Skin of body (tissue), 2 donors: Measurements from ENCODE around the gene ISOC2. TPM values are rescaled to one million over a fixed set of nuclear protein-coding genes. Genes with fewer than 3 reads are reported as not detected.

ENCODE experiments used
- DNase-seq: peaks from one replicate; lab custom pipeline; 2025; lab: John Stamatoyannopoulos, UW
- total RNA-seq: library from RNA; depleted of rRNA; stranded (reverse); fragments of >200 nt; gene quantifications from one replicate; pipeline ENCODE4 v1.2.3, GENCODE V29; 2014

The ISOC2 gene
- total RNA-seq, 1 donor from 2014 or later = 23.0 TPM

DNA sequence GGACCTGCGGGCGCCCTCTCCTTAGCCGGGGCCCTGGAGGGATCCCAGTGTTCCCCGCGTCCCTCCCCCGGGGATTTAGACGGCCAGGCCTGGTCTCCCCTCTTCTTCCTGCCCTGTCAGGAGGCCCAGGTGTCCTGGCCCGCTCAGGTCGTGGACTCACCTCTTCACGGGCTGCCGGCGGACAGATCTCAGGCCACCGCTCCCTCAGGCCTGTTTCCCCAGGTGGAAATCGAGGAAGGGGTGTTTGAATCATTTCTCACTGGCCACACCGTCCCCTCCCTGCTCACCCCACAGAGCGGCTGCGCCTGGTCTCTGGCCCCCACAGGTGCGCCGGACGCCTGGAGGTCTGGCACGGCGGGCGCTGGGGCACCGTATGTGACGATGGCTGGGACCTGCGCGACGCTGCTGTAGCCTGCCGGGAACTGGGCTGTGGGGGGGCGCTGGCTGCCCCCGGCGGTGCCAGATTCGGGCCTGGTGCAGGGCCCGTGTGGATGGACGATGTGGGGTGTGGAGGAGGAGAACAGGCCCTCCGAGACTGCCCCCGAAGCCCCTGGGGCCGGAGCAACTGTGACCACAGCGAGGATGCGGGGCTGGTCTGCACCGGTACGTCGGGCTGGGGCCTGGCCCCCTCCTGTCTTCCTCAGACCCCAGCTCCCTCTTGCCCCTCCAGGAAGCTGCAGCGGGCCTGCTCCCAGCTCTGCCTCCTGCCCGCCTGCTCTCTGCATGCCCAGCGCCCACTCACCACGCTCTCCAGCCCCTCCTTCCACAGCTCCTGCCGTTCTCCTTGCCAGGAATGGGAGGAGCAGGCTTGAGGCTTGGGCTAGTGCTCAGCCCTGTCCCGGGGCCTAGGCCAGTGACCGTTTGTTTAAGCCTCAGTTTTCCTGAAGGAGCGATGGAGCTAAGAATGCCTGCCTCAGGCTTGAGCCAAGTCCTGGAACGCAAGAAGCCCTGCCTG, 29.3 kb upstream of the ISOC2 start:
- no peak for DNase-seq

DNA sequence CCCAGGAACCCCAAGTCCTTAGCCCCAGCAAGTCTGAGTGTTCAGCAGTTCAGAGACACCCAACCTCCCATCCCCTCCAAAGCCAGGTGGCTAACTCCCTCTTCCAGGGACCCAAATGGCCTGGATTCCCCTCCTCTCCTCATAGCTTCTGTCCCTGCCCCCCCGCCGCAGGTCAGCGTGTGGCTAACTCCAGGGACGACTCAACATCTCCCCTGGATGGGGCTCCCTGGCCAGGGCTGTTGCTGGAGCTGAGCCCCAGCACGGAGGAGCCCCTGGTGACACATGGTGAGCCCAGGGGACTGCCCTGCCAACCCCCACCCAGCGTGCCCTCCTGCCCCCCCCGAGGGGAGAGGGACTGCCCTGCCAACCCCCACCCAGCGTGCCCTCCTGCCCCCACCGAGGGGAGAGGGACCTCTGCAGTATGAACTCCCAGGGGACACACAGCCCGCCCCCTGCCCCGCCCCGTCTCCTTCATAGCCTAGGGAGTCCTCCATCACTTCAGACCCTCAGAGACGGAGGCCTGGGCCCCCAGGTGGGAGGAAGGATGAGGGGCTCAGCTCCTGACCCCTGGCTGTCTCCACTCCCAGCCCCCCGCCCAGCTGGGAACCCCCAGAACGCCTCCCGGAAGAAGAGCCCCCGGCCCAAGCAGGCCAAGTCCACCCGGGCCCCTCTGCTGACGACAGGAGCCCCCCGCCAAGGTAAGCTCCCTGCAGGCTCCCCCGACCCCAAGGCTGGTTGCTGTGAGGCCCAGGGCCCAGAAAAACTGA, 28.5 kb upstream of the ISOC2 start:
- DNase-seq = no peak

DNA sequence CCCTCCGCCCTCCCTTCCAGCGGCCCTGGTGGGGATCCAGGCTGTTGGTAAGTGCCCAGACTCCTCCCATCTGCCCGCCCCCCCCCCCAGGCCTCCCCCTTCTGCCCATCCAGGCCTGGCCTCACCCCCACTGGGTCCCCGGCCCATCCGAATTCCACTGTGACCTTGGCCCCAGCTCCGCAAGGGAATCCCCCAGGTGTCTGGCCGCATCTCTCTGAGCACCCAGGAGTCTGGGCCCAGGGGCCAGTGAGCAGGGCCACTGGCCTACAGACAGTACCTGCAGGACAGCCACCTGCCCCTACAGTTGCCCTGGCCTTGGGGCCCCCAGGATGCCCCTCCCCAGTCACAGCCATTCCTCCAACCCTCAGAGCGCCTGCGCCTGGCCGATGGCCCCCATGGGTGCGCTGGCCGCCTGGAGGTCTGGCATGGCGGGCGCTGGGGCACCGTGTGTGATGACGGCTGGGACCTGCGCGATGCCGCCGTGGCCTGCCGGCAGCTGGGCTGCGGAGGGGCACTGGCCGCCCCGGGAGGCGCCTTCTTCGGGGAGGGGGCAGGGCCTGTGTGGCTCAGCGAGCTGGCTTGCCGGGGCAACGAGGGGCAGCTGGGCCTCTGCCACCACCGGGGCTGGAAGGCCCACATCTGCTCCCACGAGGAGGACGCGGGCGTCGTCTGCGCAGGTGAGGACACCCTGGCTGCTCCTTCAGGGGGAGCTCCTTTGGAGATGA, 27.7 kb upstream of the ISOC2 start:
- no peak for DNase-seq

DNA sequence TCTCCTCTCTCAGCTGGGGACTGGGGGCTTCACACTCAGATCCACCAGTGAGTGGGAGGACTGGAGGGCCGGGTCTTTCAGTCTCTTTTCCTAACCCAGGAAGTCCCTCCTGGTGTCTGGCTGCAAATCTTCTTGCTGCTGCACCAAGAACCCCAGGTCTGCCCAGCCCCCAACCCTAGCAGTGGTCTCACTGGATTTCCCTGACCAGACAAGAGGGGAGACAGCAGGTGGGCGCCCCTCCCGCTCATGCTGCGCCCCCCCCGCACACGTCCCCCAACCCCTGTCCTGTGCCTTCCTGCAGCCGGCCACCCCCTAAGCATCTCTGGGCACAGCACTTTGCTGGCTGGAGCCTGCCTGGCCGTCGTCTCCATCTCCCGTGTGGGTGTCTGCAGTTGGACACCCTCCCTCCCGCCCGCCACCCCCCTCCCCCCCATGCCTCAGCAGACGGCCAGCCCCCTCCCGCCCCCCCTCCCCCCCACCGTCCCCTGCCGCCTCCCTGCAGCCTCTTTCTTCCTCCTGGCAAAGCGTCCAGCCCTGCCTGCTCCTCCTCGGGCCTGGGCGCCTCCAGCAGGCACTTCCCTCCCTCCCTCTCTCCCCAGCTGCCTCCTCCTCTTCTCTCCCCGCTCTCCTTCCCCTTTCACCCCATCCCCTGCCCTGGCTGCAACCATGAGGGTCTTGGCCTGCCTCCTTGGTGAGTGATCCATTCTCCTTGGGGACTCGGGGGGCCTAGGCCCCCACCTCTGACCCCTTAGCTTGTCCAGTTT, 26.7 kb upstream of the ISOC2 start, which contains the start of gene SSC5D:
Gene SSC5D (plus strand): TSS at position 513 of the 764 bp plus-strand sequence. CDS start 154 bp downstream, at position 667.
- no peak for DNase-seq

DNA sequence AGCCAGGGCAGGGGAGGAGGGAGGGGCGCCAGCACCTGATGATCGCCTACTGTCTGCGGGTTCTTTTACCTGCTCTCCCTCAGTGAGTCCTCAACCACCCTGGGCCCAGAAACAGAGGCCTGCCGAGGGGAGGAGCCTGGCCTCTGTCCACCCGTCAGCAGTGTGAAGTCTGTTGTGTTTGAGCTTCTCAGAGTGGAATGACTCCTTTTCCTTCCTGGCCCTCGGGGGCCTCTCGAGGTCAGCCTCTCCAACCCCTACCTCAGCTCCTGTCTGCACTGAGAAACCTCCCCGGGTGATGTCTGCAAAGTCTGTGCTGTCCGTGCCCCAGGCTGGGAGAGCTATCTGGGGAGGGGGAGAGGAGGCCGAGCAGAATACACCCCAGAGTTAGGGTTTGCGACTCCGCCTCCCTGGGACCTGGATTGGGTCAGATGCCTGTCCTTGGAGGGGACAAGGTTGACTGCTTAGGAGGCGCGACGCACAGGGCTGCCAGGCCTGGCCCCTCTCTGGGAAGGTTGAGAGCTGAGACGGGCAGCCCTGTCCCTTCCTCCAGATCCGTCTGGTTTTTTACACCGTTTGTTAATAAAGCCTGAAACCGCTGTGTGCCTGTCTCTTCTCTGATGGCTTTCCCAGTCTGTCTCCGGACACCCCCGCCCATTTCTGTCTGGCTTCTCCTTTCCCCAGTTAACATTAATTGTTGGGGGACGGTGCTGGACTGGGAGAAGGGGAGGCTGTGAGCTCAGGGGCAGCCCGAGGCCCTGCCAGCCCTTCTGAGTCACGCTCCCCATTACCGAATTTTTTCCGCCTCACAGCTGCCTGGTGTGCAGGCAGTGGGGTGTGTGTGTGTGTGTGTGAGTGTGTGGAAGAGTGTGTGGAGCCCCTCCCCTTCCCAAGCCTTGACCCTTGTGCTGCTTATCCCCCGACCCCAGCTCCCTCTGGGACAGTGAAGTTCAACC, 25.8 kb upstream of the ISOC2 start:
- peak; percentile 82 for DNase-seq

DNA sequence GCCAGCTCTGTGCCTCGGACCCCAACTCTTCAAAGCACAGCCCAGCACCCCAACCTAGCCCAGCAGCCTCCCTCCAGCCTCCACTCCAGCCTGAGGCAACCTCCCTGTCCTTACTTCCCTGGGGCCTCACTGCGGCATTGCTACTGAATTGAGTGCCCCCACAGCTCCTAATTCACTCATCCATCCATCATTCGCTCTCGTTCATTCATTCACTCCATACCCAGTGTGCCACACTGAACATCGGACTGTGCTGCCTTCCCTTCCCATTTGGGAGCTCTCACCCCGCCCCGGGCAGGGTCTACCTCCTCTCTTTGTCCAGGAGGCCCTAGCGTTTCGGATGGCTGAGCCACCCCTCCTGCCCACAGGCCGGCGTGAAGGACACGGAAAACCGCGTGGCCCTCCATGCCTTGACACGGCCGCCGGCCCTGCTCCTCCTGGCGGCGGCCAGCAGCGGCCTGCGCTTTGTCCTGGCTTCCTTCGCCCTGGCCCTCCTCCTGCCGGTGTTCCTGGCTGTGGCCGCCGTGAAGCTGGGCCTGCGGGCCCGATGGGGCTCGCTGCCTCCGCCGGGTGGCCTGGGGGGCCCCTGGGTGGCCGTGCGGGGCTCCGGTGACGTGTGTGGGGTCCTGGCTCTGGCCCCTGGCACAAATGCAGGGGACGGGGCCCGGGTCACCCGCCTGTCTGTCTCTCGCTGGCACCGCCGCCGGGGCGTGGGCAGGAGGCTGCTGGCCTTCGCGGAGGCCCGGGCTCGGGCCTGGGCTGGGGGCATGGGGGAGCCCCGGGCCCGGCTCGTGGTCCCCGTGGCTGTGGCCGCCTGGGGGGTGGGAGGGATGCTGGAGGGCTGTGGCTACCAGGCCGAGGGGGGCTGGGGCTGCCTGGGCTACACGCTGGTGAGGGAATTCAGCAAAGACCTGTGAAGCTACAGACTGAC, 24.9 kb upstream of the ISOC2 start:
- no peak for DNase-seq

DNA sequence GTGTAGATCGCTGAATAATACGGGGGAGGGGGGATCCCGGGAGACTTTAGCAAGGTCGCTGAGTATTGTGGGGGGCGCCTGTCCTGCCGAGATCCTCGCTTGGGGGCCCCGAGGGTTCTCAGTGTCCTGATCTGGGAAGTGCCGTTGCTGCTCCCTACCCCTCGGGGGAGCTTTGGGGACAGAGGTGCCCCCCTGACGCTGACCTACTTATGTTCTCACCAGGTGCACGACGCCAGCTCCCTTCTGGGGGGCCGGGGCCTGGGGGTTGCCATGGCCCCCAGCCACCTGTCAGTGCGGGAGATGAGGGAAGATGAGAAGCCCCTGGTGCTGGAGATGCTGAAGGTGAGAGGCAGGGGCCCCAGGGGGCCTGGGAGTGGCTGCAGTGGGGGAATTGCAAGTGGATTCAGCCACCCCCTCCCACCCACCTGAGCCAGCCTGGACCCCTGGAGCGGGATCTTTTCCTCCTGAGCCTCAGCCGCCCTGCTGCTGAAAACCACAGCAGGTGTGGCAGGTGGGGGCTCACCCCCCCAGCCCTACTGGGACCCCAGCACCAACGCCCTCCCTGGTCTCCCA, 24.1 kb upstream of the ISOC2 start:
- no peak for DNase-seq

DNA sequence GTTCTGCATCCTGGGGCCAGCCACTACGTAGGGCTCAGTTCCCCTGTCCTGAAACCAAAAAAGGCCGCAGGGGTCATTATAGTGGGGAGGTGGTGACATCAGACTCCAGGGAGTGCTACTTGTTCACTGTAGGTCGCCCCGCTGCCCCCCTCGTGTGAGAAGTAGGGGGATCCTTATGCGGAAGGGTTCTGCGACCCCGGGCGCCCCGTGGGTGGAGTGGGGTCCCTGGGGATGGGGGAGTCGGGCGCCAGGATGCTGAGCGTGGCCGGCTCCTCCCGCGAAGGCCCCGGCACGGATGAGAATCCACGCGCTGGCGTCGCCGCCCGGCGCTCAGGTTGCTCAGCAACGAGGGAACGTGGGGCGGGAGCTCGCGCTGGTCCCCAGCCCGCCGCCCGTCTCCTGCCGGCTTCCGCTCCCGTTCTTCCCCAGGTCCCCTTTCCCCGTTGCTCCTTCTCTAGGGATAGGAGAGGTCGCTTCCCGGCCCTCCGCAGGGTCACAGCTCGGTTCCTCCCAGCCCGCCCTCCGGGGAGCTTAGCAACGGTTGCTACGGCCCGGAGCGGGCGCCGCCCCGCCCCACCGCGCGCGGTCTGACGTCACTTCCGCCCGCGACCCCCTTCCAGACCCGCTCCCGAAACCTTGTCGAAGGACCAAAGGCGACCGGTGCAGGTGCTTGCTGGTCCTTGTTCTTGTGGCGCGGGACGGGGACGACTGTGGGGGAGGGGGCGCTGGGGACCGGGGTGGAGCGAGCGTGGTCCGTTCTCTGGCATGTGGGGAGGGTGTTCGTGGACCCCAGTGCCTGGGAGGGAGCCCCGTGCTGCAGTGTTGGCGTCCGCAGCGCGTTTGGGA, 23.4 kb upstream of the ISOC2 start, which contains the start of gene NAT14:
Gene NAT14 (plus strand): TSS at position 596 of the 846 bp plus-strand sequence. CDS start 521 bp downstream, outside the sequence.
- DNase-seq = peak; percentile 44

DNA sequence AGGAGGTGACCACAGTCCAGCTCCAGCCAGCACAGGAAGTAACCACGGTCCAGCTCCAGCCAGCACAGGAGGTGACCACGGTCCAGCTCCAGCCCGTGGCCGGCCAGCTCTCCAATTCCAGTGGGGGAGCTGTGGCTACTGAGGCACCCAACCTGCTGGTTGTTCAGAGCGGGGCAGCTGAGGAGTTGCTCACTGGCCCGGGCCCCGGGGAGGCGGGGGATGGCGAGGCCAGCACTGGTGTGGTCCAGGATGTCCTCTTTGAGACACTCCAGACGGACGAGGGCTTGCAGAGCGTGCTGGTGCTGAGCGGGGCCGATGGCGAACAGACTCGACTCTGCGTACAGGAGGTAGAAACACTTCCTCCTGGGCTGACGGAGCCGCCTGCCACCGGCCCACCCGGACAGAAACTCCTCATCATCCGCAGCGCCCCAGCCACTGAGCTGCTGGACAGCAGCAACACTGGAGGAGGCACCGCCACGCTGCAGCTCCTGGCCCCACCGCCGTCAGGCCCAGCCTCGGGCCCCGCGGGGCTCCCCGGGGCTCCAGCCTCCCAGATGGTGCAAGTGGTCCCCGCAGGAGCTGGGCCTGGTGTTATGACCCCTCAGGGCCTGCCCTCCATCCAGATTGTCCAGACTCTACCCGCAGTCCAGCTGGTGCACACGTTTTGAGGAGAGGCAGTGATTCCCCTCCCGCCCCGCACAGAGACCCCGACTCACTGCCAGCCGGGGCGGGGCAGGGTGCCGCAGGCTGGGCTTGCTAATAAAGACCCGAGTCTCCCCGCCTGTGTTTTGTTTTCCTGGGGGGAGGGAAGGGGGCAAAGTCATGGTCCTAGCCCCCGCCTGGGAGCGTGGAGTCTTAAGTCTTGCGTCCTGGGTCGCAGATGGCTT, 22.5 kb upstream of the ISOC2 start:
- no peak for DNase-seq

DNA sequence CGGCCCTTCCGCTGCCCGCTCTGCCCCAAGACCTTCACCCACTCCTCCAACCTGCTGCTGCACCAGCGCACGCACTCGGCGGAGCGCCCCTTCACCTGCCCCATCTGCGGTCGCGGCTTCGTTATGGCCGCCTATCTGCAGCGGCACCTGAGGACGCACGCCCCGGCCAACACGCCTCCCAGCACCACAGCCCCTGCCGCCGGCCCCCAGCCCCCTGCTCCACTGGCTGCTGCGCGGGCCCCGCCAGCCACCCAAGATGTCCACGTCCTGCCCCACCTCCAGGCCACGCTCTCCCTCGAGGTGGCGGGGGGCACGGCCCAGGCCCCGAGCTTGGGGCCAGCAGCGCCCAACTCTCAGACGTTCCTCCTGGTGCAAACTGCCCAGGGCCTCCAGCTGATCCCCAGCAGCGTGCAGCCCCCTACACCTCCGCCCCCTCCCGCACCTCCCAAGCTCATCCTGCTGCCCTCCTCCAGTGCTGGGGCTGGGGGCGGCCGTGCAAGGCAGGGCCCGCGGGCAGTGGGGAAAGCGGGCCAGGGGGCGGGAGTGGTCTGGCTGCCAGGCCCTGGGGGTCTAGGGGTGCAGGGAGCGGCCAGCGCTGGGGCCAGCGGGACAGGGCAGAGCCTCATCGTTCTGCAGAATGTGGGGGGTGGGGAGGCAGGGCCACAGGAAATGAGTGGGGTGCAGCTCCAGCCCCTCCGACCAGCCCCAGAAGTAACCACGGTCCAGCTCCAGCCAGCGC, 21.7 kb upstream of the ISOC2 start:
- no peak for DNase-seq

DNA sequence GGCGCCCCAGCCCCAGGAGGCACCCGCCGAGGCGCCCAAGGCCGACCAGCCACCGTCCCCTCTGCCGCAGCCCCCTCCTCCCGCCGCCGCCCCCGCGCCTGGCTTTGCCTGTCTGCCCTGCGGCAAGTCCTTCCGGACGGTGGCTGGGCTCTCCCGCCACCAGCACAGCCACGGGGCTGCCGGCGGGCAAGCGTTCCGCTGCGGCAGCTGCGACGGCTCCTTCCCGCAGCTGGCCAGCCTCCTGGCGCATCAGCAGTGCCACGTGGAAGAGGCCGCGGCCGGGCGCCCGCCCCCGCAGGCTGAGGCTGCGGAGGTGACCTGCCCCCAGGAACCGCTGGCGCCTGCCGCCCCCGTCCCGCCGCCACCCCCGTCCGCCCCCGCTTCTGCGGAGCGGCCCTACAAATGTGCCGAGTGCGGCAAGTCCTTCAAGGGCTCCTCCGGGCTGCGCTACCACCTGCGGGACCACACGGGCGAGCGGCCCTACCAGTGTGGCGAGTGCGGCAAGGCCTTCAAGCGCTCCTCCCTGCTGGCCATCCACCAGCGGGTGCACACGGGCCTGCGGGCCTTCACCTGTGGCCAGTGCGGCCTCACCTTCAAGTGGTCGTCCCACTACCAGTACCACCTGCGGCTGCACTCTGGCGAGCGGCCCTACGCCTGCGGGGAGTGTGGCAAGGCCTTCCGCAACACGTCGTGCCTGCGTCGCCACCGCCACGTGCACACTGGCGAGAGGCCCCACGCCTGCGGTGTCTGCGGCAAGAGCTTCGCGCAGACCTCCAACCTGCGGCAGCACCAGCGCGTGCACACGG, 20.9 kb upstream of the ISOC2 start:
- no peak for DNase-seq

DNA sequence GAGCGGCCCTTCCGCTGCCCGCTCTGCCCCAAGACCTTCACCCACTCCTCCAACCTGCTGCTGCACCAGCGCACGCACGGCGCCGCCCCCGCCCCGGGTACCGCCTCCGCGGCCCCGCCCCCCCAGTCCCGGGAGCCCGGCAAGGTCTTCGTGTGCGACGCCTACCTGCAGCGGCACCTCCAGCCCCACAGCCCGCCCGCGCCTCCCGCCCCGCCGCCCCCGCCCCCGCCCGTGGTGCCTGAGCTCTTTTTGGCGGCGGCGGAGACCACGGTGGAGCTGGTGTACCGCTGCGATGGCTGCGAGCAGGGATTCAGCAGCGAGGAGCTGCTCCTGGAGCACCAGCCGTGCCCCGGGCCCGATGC, 20.3 kb upstream of the ISOC2 start:
- DNase-seq = no peak

DNA sequence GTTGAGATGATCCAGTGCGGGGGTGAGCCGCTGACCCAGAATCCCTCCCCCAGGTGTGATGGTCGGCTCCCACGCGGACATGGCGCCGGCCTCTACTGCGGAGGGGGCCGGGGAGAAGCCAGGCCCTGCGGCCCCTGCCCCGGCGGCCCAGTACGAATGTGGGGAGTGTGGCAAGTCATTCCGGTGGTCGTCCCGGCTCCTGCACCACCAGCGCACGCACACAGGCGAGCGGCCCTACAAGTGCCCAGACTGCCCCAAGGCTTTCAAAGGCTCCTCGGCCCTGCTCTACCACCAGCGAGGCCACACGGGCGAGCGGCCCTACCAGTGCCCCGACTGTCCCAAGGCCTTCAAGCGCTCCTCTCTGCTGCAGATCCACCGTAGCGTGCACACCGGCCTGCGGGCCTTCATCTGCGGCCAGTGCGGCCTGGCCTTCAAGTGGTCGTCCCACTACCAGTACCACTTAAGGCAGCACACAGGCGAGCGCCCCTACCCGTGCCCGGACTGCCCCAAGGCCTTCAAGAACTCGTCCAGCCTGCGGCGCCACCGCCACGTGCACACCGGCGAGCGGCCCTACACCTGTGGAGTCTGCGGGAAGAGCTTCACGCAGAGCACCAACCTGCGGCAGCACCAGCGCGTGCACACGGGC, 19.8 kb upstream of the ISOC2 start:
- DNase-seq = no peak
